B cell (primary cell): Measurements from ENCODE around the gene PNLDC1. TPM values are rescaled to one million over a fixed set of nuclear protein-coding genes. Genes with fewer than 3 reads are reported as not detected.
A peak's percentile ranks its signal among the peaks of the same experiment; 100 is the strongest.

Source experiments
- ATAC-seq: fragments of 200-7000 bp; cut with Tn5 transposase; one replicate; pipeline ENCODE4 v1.10.0; 2021; ENCODE audit warnings: low read depth, mild to moderate bottlenecking, moderate number of reproducible peaks, moderate library complexity
- CTCF ChIA-PET: fragments of 350-600 bp; sonication (Branson Sonifier 250); formaldehyde crosslinking; loops from one replicate; lab custom pipeline; 2021; ENCODE audit warnings: antibody characterized with exemption, inconsistent platforms; lab: Charles Lee
- POLR2A ChIA-PET: fragments of 350-600 bp; sonication (Branson Sonifier 250); formaldehyde crosslinking; loops from one replicate; lab custom pipeline; 2021; ENCODE audit warnings: antibody characterized with exemption; lab: Charles Lee
- DNase-seq: peaks from one replicate; pipeline ENCODE4 v3.0.0; 2013
- H2AFZ ChIP-seq: 2 replicates; pipeline ENCODE4 v1.6.1; 2012; ENCODE audit warnings: mild to moderate bottlenecking, low read depth, low read length; ENCODE audit not compliant: insufficient read depth, poor library complexity, severe bottlenecking
- H3K27ac ChIP-seq, 2 donors: 1 replicate in 1 of 2; 2 replicates in 1 of 2; pipeline ENCODE4 v1.5.1; 2012 to 2013; ENCODE audit warnings: low read length in 2 of 2, mild to moderate bottlenecking in 2 of 2, moderate library complexity in 1 of 2
- H3K27me3 ChIP-seq, 4 experiments: fragments of 200-600 bp in 1 of 4; sonication (generic) in 1 of 4; replicated peaks in 1 of 4; 1 replicate in 2 of 4; 2 replicates in 2 of 4; pipeline versions ENCODE4 v1.6.1 to v1.7.0; 2013 to 2016; ENCODE audit warnings: low read length in 3 of 4, mild to moderate bottlenecking in 2 of 4, mixed read lengths in 1 of 4, moderate library complexity in 1 of 4; ENCODE audit not compliant: insufficient read depth in 4 of 4, control insufficient read depth in 3 of 4; ENCODE audit errors: control extremely low read depth in 1 of 4
- H3K36me3 ChIP-seq, 2 experiments: replicated peaks in 1 of 2; 1 replicate in 1 of 2; 2 replicates in 1 of 2; pipeline versions ENCODE4 v1.6.1 to v1.7.1; 2013; ENCODE audit warnings: low read length in 1 of 2; ENCODE audit not compliant: insufficient read depth in 2 of 2, control insufficient read depth in 1 of 2; ENCODE audit errors: control extremely low read depth in 1 of 2, extremely low read depth in 1 of 2
- H3K4me1 ChIP-seq, 2 donors: fragments of 200-600 bp in 1 of 2; sonication (generic) in 1 of 2; 1 replicate in 1 of 2; 2 replicates in 1 of 2; pipeline versions ENCODE4 v1.5.1 to v1.6.1; 2013 to 2017; ENCODE audit warnings: low read length in 2 of 2; ENCODE audit not compliant: control insufficient read depth in 2 of 2, insufficient read depth in 2 of 2
- H3K4me2 ChIP-seq: replicated peaks from 2 replicates; pipeline ENCODE3; 2012; ENCODE audit warnings: mild to moderate bottlenecking, low read depth, low read length; ENCODE audit not compliant: poor library complexity, severe bottlenecking
- H3K4me3 ChIP-seq, 5 experiments: fragments of 200-600 bp in 1 of 5; sonication (generic) in 1 of 5; 1 replicate in 3 of 5; 2 replicates in 2 of 5; pipeline versions ENCODE4 v1.5.1 to v1.7.0; 2011 to 2016; ENCODE audit warnings: low read length in 4 of 5, mild to moderate bottlenecking in 4 of 5, low read depth in 2 of 5, control low read depth in 1 of 5, moderate library complexity in 1 of 5; ENCODE audit not compliant: insufficient read depth in 1 of 5; ENCODE audit errors: control extremely low read depth in 1 of 5, extremely low read depth in 1 of 5
- H3K79me2 ChIP-seq: fragments of 200-600 bp; sonication (generic); one replicate; pipeline ENCODE4 v1.6.0; 2016; ENCODE audit warnings: low read length; ENCODE audit not compliant: control insufficient read depth, insufficient read depth
- H3K9ac ChIP-seq: fragments of 200-600 bp; sonication (generic); 2 replicates; pipeline ENCODE4 v1.6.1; 2017; ENCODE audit warnings: mild to moderate bottlenecking, low read length, moderate library complexity
- H3K9me3 ChIP-seq, 3 donors: one replicate each; pipeline versions ENCODE4 v1.6.1 to v1.7.1; 2013; ENCODE audit warnings: low read length in 2 of 3; ENCODE audit not compliant: control insufficient read depth in 2 of 3, insufficient read depth in 1 of 3; ENCODE audit errors: control extremely low read depth in 1 of 3
- H4K20me1 ChIP-seq: 2 replicates; pipeline ENCODE4 v1.6.0; 2012; ENCODE audit warnings: mild to moderate bottlenecking, low read length; ENCODE audit not compliant: insufficient read depth, control insufficient read depth, poor library complexity, severe bottlenecking
- H3K27ac Mint-ChIP-seq: one replicate; pipeline ENCODE4 v1.8.0; 2021; ENCODE audit warnings: mixed read lengths
- H3K27me3 Mint-ChIP-seq: one replicate; pipeline ENCODE4 v1.8.0; 2021; ENCODE audit warnings: mixed read lengths
- H3K4me1 Mint-ChIP-seq: one replicate; pipeline ENCODE4 v1.8.0; 2021; ENCODE audit warnings: mixed read lengths
- H3K4me3 Mint-ChIP-seq: one replicate; pipeline ENCODE4 v1.8.0; 2021; ENCODE audit warnings: mixed read lengths
- H3K9me3 Mint-ChIP-seq: one replicate; pipeline ENCODE4 v1.8.0; 2022; ENCODE audit warnings: mixed read lengths; ENCODE audit not compliant: insufficient read depth
- EZH2 ChIP-seq: IDR thresholded peaks from 2 replicates; pipeline ENCODE4 v1.6.1; 2012; ENCODE audit warnings: borderline replicate concordance, low read depth, mild to moderate bottlenecking, moderate library complexity, low read length; ENCODE audit not compliant: insufficient read depth, poor library complexity, severe bottlenecking
- WGBS: methylation state at CpG from one replicate; pipeline ENCODE4 v1.1.5; 2013; ENCODE audit warnings: missing lambda C conversion rate; ENCODE audit not compliant: insufficient coverage; 5-methylcytosine and 5-hydroxymethylcytosine counted together
- intact Hi-C: fragments of 100-400 bp; cut with micrococcal nuclease; formaldehyde crosslinking; loops from one replicate; pipeline ENCODE4 v1.10.0; 2022
- polyA plus RNA-seq: library from polyadenylated mRNA; depleted of rRNA; stranded (reverse); fragments of >200 nt; gene quantifications from 2 replicates; pipeline ENCODE4 v1.2.3, GENCODE V29; 2012
- total RNA-seq, 2 donors: library from RNA; stranded (reverse); fragments of 120-200 nt in 1 of 2; gene quantifications; 1 replicate in 1 of 2; 2 replicates in 1 of 2; pipeline versions ENCODE4 v1.2.3 to v1.2.4, GENCODE V29; 2013 to 2022
- TF ChIP-seq, protein P1 (sequence below): fragments of 200-600 bp; IDR thresholded peaks from one replicate; pipeline ENCODE4 v1.8.0; 2022; ENCODE audit warnings: antibody characterized with exemption, mild to moderate bottlenecking

The PNLDC1 gene
- total and polyA plus RNA-seq, 2 donors (not counting 1 experiment from before 2014, with no cell fraction given) = 0.13 to 0.71 TPM

DNA sequence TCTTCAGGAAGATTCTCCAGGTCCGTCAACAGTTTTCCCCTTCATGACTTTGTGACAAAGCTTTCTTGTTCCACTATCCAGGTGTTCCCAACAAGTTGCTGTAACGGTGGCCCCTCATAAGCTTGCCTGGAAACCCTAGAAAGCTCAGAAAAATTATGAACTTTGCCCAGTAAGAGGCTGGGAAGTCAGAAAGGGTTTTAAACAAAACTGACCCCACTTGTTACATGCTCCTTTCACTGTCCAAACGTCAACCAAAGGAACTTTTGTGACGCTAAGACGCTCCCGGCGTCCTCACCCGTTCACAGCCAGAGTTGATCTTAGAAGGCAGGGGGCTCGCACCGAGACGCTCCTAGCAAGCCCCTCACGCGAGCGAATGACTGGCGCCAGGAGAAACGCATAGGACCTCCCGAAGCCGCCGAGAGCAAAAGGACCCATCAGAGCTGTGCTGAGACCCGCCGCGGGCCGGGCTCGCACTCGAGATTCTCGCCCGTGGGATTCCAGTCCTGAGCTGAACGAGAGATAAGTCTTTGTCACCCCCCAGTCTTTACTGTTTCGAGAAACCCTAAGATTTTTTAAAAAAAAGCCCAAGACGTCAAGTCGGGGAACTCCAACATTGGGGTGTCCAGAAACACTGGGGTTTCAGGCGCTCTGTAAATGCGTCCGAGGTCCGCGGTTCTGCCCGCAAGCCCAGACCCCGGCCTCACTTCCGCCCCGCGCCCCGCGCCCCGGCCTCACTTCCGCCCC is 38.8 kb upstream of the PNLDC1 start:
- Histone ChIP-seq H4K20me1 (no peaks in the 10 kb centered on the region), H3K4me3 (peak overlapping the region; percentile 83 to 99 (median 93)), H3K9ac (peak overlapping the region; percentile 92), H3K36me3 (peaks cover 8 to 11% of the 10 kb centered on the region in 2 experiments), H2AFZ (peak overlapping the region; percentile 88), H3K27ac (peak overlapping the region; percentile 95 to 96), H3K4me2 (peak overlapping the region; percentile 95), H3K27me3 (no peaks in the 10 kb centered on the region), H3K4me1 (peaks cover 17 to 19% of the 10 kb centered on the region in 2 donors), H3K79me2 (peaks cover 20% of the 10 kb centered on the region), H3K9me3 (no peaks in the 10 kb centered on the region)
- Mint-ChIP-seq H3K27ac (peak overlapping the region; percentile 96), H3K27me3 (no peaks in the 10 kb centered on the region), H3K4me3 (peak overlapping the region; percentile 95), H3K9me3 (no peaks in the 10 kb centered on the region), H3K4me1 (peaks cover 21% of the 10 kb centered on the region)
- TF ChIP-seq EZH2 = no peak
- TF ChIP-seq, protein P1, sequence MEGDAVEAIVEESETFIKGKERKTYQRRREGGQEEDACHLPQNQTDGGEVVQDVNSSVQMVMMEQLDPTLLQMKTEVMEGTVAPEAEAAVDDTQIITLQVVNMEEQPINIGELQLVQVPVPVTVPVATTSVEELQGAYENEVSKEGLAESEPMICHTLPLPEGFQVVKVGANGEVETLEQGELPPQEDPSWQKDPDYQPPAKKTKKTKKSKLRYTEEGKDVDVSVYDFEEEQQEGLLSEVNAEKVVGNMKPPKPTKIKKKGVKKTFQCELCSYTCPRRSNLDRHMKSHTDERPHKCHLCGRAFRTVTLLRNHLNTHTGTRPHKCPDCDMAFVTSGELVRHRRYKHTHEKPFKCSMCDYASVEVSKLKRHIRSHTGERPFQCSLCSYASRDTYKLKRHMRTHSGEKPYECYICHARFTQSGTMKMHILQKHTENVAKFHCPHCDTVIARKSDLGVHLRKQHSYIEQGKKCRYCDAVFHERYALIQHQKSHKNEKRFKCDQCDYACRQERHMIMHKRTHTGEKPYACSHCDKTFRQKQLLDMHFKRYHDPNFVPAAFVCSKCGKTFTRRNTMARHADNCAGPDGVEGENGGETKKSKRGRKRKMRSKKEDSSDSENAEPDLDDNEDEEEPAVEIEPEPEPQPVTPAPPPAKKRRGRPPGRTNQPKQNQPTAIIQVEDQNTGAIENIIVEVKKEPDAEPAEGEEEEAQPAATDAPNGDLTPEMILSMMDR = no peak
- CTCF ChIA-PET = interaction anchor here (0.9 to 1.3 kb wide), 6 partner anchors 9 to 70 kb away, joined by 3 to 5 read pairs (median 4); partner anchors contain the start of genes MRPL18, SOD2 and TCP1
- ATAC-seq (no peak), DNase-seq (no peak)
- POLR2A ChIA-PET = interaction anchor here (0.8 to 3.6 kb wide), 6 partner anchors 9 to 69 kb away, joined by 3 to 28 read pairs (median 6); partner anchors contain the start of genes MRPL18, SOD2, TCP1 and WTAP
- intact Hi-C loops = no loop called here
- 8% methylated on average over 44 of the region's 45 CpGs for WGBS
